ENCODE results near the gene DDX24. TPM values are rescaled to one million over a fixed set of nuclear protein-coding genes. Genes with fewer than 3 reads are reported as not detected.

Gene DDX24
- total and polyA plus RNA-seq, 2 donors (not counting 1 experiment from before 2014, with no cell fraction given) = 143 to 192 TPM

GRCh38 chr14:94077823-94078222 is 3.2 kb downstream of the DDX24 start:
- no peaks in the 10 kb centered on the region for H4K20me1 ChIP-seq (ENCODE audit: control insufficient read depth, extremely low read depth, insufficient read depth, low read length)
- H3K4me3 ChIP-seq (replicated peaks in 1 of 4; ENCODE audit: control extremely low read depth in 1 of 4, insufficient read depth in 1 of 4, low read depth in 3 of 4, low read length in 4 of 4) = peak overlapping the region in 2 of 4 experiments; percentile 40 to 98
- H3K4me2 ChIP-seq (ENCODE audit: extremely low read depth, insufficient read depth, low read length) = peak overlapping the region; percentile 39

DNA sequence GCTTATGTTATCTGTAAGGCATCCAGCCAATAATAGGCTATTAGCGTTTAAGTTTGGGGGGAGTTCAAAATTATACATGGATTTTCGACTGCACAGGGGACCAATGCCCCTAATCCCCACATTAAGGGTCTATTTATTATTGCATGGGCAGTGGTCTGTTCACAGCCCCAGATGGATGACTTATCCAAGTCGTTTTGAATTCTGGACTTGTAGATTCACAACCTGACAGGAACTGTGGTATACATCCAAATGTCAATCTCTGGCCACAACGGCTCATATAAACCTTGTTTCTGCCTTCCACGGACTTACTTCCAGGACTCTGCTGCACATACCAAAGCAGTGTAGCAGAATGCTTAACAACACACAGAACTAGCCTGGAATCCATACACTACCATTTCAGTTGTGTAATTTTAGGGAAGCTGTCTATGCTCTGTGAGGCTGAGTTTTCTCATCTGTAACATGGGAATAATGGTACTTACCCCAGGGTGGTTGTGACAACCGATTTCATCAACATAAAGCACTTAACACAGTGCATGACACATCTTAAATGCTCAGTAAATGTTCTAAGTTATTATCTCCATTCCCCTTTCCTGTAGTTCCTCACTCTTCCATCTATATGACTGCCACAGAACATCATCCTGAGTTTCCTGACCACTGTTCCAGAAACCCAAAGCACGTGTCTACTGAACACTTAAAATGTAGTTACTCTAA is 3.7 kb downstream of the DDX24 start:
- TF ChIP-seq, protein P1, sequence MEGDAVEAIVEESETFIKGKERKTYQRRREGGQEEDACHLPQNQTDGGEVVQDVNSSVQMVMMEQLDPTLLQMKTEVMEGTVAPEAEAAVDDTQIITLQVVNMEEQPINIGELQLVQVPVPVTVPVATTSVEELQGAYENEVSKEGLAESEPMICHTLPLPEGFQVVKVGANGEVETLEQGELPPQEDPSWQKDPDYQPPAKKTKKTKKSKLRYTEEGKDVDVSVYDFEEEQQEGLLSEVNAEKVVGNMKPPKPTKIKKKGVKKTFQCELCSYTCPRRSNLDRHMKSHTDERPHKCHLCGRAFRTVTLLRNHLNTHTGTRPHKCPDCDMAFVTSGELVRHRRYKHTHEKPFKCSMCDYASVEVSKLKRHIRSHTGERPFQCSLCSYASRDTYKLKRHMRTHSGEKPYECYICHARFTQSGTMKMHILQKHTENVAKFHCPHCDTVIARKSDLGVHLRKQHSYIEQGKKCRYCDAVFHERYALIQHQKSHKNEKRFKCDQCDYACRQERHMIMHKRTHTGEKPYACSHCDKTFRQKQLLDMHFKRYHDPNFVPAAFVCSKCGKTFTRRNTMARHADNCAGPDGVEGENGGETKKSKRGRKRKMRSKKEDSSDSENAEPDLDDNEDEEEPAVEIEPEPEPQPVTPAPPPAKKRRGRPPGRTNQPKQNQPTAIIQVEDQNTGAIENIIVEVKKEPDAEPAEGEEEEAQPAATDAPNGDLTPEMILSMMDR (conservative IDR thresholded peaks at IDR 0.05 in 1 of 2, IDR thresholded peaks at IDR 0.05 in 1 of 2; ENCODE audit: low read depth in 1 of 2, low read length in 2 of 2) = no peak
- no peak for TF ChIP-seq EZH2 (IDR thresholded peaks at IDR 0.05; ENCODE audit: low read length, missing control alignments)
- no peaks in the 10 kb centered on the region for H3K9me3 ChIP-seq (ENCODE audit: control insufficient read depth, insufficient read depth, low read depth, low read length)
- no peak overlapping the region for H3K27ac ChIP-seq (ENCODE audit: insufficient read depth, low read length)
- no peak for DNase-seq (ENCODE audit: low read depth in 2 of 2)
- H3K4me2 ChIP-seq (ENCODE audit: extremely low read depth, insufficient read depth, low read length) = peak overlapping the region; percentile 39
- peaks cover 9% of the 10 kb centered on the region for H3K36me3 ChIP-seq (ENCODE audit: control insufficient read depth, insufficient read depth, low read length)
- H4K20me1 ChIP-seq (ENCODE audit: control insufficient read depth, extremely low read depth, insufficient read depth, low read length) = no peaks in the 10 kb centered on the region
- no peaks in the 10 kb centered on the region for H3K27me3 ChIP-seq (ENCODE audit: control insufficient read depth, insufficient read depth, low read length)
- peaks cover 11% of the 10 kb centered on the region for H3K4me1 ChIP-seq (ENCODE audit: control insufficient read depth, extremely low read depth, insufficient read depth, low read length)
- peak overlapping the region in 2 of 4 experiments; percentile 40 to 98 for H3K4me3 ChIP-seq (replicated peaks in 1 of 4; ENCODE audit: control extremely low read depth in 1 of 4, insufficient read depth in 1 of 4, low read depth in 3 of 4, low read length in 4 of 4)
- H2AFZ ChIP-seq (ENCODE audit: low read length) = no peak overlapping the region
- H3K79me2 ChIP-seq (ENCODE audit: control insufficient read depth, insufficient read depth, low read length) = peaks cover 85% of the 10 kb centered on the region
- H3K9ac ChIP-seq (ENCODE audit: insufficient read depth, low read length) = no peak overlapping the region

More at GRCh38 chr14:94077823-94078222, 3.2 kb downstream of the DDX24 start:
- H3K9me3 ChIP-seq (ENCODE audit: control insufficient read depth, insufficient read depth, low read depth, low read length) = no peaks in the 10 kb centered on the region
- H3K9ac ChIP-seq (ENCODE audit: insufficient read depth, low read length) = no peak overlapping the region
- H3K36me3 ChIP-seq (ENCODE audit: control insufficient read depth, insufficient read depth, low read length) = peaks cover 9% of the 10 kb centered on the region
- no peak for TF ChIP-seq EZH2 (IDR thresholded peaks at IDR 0.05; ENCODE audit: low read length, missing control alignments)
- TF ChIP-seq, protein P1 (conservative IDR thresholded peaks at IDR 0.05 in 1 of 2, IDR thresholded peaks at IDR 0.05 in 1 of 2; ENCODE audit: low read depth in 1 of 2, low read length in 2 of 2) = no peak
- no peaks in the 10 kb centered on the region for H3K27me3 ChIP-seq (ENCODE audit: control insufficient read depth, insufficient read depth, low read length)
- H3K27ac ChIP-seq (ENCODE audit: insufficient read depth, low read length) = no peak overlapping the region
- H2AFZ ChIP-seq (ENCODE audit: low read length) = no peak overlapping the region
- DNase-seq (ENCODE audit: low read depth in 2 of 2) = no peak
- peaks cover 11% of the 10 kb centered on the region for H3K4me1 ChIP-seq (ENCODE audit: control insufficient read depth, extremely low read depth, insufficient read depth, low read length)
- peaks cover 82% of the 10 kb centered on the region for H3K79me2 ChIP-seq (ENCODE audit: control insufficient read depth, insufficient read depth, low read length)

GRCh38 chr14:94075008-94075407 is 6.0 kb downstream of the DDX24 start:
- Histone ChIP-seq H4K20me1 (ENCODE audit: control insufficient read depth, extremely low read depth, insufficient read depth, low read length) (no peaks in the 10 kb centered on the region), H3K27ac (ENCODE audit: insufficient read depth, low read length) (no peak overlapping the region), H3K27me3 (ENCODE audit: control insufficient read depth, insufficient read depth, low read length) (no peaks in the 10 kb centered on the region), H3K4me1 (ENCODE audit: control insufficient read depth, extremely low read depth, insufficient read depth, low read length) (peaks cover 11% of the 10 kb centered on the region), H3K36me3 (ENCODE audit: control insufficient read depth, insufficient read depth, low read length) (peaks cover 9% of the 10 kb centered on the region), H3K9me3 (ENCODE audit: control insufficient read depth, insufficient read depth, low read depth, low read length) (no peaks in the 10 kb centered on the region), H3K4me2 (ENCODE audit: extremely low read depth, insufficient read depth, low read length) (no peak overlapping the region), H3K79me2 (ENCODE audit: control insufficient read depth, insufficient read depth, low read length) (peaks cover 86% of the 10 kb centered on the region), H3K4me3 (replicated peaks in 1 of 4; ENCODE audit: control extremely low read depth in 1 of 4, insufficient read depth in 1 of 4, low read depth in 3 of 4, low read length in 4 of 4) (no peak overlapping the region), H2AFZ (ENCODE audit: low read length) (no peak overlapping the region), H3K9ac (ENCODE audit: insufficient read depth, low read length) (no peak overlapping the region)
- TF ChIP-seq, protein P1 (conservative IDR thresholded peaks at IDR 0.05 in 1 of 2, IDR thresholded peaks at IDR 0.05 in 1 of 2; ENCODE audit: low read depth in 1 of 2, low read length in 2 of 2) = no peak
- TF ChIP-seq EZH2 (IDR thresholded peaks at IDR 0.05; ENCODE audit: low read length, missing control alignments) = no peak
- DNase-seq (ENCODE audit: low read depth in 2 of 2) = no peak

Data from fibroblast of lung (primary cell).